ENCODE results near the gene TPRA1.

DNA sequence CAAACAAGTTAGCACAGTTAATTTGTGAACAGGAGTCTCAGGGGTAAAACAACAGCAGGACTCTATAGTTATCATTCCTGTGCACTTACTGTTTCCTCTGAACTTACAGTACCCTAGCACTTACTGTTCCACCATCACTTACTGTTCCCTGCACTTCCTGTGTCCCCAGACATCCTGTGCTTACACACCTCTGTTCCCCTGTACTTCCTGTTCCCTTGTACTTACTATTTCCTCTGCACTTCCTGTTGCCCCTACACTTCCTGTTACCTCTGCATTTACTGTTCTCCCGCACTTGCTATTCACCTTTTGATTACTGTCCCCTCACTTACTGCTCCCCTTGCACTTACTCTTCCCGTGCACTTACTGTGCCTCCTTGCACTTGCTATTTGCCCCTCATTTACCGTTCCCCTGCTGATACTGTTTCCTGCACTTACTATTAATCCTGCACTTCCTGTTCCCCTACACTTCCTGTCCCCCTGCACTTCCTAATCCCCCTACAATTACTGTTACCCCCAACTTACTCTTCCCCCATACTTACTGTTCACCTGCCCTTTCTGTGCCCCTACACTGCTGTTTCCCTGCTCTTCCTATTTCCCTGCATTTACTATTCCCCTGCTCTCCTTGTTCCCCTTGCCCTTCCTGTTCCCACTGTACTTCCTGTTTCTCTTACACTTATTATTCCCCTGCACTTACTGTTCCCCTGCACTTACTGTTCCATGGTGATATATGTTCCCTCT, 30.3 kb downstream of the TPRA1 start:
- no peak for TF ChIP-seq EZH2 (IDR thresholded peaks at IDR 0.05; ENCODE audit: insufficient read depth, low read length)
- TF ChIP-seq, protein P1, sequence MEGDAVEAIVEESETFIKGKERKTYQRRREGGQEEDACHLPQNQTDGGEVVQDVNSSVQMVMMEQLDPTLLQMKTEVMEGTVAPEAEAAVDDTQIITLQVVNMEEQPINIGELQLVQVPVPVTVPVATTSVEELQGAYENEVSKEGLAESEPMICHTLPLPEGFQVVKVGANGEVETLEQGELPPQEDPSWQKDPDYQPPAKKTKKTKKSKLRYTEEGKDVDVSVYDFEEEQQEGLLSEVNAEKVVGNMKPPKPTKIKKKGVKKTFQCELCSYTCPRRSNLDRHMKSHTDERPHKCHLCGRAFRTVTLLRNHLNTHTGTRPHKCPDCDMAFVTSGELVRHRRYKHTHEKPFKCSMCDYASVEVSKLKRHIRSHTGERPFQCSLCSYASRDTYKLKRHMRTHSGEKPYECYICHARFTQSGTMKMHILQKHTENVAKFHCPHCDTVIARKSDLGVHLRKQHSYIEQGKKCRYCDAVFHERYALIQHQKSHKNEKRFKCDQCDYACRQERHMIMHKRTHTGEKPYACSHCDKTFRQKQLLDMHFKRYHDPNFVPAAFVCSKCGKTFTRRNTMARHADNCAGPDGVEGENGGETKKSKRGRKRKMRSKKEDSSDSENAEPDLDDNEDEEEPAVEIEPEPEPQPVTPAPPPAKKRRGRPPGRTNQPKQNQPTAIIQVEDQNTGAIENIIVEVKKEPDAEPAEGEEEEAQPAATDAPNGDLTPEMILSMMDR (IDR thresholded peaks at IDR 0.05; ENCODE audit: insufficient read depth, low read depth, low read length): no peak

Data from astrocyte (in vitro differentiated cells and primary cell).